Stimulated activated CD8-positive, alpha-beta memory T cell treated with anti-CD3 and anti-CD28 coated beads, Interleukin-2, amount 100 ng/mL, for 48 hours (primary cell): ENCODE results near the gene GPX4.
A peak's percentile ranks its signal among the peaks of the same experiment; 100 is the strongest.

Experiments
- DNase-seq, 2 donors: peaks; one replicate each; pipeline ENCODE4 v3.0.0-alpha.2; 2020; ENCODE audit warnings: low read depth in 2 of 2

The GPX4 gene

DNA sequence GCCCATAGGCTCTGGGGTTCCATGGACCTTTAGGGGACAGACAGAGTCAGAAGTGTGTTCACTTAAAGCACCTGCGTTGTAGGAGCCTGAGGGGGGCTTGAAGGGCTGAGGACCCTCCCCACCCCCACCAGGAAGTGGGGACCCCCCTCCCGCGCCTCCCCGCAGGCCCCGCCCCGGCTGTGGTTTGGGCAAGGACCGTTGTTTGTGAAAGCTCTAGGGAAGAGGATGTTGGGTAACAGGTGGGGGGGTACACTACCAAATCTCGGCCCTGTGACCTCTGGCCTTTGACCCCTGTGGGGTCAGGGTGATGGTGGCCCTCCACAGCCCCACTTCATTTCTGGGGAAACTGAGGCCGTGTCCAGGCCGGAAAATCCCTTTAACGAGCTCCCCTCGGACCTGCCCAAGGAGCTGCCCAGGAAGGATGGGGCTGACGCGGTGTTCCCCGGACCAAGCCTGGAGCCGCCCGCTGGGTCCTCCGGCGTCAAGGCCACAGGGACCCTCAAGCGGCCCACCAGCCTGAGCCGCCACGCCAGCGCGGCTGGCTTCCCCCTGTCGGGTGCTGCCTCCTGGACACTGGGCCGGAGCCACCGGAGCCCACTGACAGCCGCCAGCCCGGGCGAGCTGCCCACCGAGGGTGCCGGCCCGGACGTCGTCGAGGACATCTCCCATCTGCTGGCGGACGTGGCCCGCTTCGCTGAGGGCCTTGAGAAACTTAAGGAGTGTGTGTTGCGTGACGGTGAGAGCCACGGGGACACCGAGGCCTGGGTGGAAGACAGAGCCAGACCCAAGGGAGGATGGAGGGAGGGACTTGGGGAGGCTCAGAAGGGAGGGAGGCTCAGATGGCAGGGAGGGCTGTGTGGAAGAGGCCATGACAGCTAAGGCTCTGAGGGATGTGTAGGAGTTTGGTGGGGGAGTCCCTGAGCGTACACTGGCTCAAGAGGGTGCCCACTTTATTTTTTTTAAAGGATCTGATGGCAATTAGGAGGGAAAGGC lies 35.5 kb upstream of the GPX4 start:
- no peak for DNase-seq

DNA sequence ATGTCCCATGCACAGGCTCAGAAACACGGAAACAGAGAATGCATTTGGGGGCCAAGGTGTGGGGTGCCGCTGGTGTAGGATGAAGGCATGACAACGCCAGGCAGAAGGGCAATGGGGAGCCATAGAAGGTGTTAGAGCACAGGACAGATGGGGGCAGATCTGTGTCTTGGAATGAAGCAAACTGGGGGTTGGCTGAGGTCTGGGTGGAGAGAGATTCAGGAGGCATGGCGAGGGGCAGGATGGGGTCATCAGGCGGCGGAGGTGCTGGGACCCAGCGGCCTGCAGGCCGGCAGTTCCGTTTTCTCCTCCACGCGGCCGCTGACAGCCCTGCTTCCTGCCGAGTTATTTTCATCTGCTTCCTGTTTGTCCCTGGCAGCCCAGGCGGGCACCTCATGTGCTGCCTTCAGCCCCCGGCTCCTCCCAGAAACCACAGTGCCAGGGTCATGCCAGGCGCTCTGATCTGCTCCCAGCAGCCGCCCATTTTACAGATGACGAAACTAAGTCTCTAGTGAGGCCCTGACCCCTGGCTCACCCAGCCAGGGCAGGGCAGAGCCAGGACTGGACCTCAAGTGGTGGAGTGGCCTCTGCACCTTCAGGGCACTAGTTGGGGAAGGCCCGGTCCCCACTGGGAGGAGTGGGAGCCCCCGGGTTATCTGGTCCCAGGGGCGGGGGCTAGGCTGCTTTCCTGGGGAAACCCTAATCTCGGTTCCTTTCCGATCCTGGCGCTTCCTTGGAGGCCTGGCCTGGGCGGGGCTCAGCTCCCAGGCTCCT lies 34.6 kb upstream of the GPX4 start:
- DNase-seq: no peak

DNA sequence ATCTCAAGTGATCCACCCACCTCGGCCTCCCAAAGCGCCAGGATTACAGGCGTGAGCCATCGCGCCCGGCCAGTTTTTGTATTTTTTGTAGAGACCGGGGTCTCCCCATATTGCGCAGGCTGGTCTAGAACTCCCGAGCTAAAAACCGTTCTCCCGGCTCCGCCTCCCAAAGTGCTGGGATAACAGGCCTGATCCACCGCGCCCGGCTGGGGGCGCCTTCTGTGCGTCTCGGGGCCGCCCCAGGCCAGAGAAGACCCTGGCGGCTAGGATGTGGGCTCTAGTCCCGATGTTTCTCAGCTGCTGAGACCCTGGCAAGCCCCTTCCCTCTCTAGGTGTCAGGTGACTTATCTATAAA lies 33.2 kb upstream of the GPX4 start:
- DNase-seq: no peak

GRCh38 chr19:1070931-1071791 lies 32.6 kb upstream of the GPX4 start:
- DNase-seq: no peak

DNA sequence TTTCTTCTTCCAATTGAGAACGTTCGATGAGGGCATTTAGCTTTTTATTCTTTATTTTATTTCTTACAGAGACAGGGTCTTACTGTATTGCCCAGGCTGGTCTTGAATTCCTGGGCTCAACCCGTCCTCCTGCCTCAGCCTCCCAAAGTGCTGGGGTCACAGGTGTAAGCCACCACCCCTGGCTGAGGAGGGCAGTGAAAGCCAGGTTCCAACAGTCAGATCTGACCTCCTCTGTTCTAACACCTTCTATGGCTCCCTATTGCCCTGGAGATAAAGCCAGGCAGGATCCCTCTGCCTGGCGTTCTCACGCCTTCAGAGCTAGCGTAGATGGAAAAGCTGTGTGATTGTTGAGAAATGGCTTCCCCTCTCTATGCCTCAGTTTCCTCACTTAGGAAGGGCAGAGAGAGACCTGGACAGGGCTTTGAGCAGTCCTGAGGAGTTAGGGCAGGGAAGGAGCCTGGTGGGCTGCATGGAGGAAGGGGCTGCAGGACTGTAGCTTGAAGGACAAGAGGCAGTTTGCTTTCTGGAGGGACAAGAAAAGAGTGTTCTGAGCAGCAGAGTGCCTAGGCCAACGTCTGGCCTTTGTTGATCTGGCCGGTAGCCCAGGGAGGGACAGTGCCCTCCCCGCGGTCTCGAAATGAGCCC lies 31.3 kb upstream of the GPX4 start:
- DNase-seq: no peak

GRCh38 chr19:1073063-1073955 lies 30.5 kb upstream of the GPX4 start:
- no peak for DNase-seq

DNA sequence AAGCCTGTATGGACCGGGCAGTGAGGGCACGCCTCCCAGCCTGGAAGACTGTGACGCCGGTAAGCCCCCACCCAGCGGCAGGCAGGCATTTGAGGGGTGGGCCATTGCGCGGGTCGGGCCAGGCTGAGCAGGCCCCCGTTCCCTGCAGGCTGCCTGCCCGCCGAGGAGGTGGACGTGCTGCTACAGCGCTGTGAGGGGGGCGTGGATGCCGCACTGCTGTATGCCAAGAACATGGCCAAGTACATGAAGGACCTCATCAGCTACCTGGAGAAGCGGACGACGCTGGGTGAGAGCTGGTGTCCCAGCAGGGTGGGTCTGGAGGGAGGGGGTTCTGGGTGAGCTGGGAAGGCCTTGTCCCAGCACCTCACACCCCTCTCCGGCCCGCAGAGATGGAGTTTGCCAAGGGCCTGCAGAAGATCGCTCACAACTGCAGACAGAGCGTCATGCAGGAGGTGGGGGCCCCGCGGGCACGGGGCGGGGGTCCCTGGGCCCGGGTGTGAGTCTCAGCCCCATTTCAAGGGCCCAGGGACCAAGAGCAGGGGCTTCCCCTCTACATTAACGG lies 29.8 kb upstream of the GPX4 start:
- DNase-seq: no peak

DNA sequence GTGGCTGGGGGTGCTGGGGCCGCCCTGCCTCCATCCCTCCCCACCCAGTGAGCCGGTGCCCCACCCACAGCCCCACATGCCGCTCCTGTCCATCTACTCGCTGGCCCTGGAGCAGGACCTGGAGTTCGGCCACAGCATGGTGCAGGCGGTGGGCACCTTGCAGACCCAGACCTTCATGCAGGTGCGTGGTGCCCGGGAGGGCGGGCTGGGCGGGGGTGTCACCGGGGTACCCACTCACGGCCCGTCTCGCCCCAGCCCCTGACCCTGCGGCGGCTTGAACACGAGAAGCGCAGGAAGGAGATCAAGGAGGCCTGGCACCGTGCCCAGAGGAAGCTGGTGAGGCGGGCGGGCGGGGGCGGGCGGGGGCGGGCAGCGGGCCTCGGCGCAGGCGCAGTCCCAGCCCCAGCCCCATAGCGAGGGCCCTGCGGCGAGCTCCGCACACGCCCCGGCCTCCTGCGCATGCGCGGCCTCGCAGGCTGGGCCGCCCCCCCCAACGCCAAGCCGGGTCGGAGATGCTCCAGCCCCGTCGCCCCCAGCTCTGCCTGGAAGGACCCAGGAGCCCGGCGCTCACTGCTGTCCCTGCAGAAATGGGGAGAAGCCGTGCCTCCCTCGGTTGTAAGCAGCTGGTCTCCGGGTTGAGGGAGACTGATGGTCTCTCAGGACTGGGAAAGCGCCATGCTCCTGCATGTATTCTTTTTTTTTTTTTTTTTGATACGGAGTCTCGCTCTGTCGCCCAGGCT lies 29.1 kb upstream of the GPX4 start:
- peak; percentile 70 to 82 for DNase-seq

DNA sequence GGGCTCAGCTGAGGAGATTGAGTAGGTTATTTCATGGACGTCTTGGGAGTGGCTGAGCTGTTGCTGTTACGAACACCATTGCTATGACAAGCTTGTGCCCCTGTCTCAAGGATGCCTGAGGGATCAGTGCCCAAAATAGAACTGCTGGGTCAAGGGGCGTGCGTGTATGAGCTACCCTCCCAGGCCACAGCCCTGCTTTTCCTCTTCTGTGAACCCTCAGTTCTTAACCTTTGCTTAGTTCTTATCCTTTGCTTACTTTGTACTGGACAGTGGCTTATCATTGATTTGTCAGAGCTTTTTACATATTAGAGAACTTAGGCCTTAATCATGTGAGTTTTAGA lies 27.8 kb upstream of the GPX4 start:
- DNase-seq: no peak

GRCh38 chr19:1076951-1077350 lies 26.8 kb upstream of the GPX4 start:
- peak; percentile 77 to 83 for DNase-seq

- DNase-seq: peak in 1 of 2 donors; percentile 70
These were observed 24.2 kb upstream of the GPX4 start for GRCh38 chr19:1079566-1080111.

DNA sequence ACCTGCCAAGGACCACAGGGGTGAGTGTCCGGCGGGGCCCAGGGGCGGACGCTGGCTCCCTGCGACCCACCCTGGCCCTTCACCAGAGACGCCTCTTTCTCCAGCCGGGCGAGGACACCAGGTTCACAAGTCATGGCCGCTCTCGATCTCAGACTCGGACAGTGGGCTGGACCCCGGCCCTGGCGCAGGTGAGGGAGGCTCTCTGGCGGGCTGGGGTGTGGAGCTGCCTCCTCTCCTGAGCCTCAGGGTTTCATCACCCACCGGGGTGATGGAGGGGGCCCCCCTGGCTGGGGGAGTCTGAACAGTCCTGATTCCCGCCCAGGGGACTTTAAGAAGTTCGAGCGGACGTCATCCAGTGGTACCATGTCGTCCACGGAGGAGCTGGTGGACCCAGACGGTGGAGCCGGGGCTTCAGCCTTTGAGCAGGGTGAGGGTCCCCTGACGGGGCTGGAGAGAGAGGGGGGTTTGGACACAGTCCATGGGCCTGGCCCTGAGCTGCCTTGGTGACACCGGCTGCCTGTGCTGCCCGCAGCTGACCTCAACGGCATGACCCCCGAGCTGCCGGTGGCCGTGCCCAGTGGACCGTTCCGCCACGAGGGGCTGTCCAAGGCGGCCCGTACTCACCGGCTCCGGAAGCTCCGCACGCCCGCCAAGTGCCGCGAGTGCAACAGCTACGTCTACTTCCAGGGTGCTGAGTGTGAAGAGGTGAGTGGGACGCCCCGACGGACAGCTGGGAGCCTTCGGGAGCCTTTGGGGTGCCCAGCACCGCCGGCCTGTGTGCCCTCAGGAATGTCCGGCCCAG lies 23.2 kb upstream of the GPX4 start:
- no peak for DNase-seq

- DNase-seq: no peak
These were observed 22.3 kb upstream of the GPX4 start for GRCh38 chr19:1081301-1082164.

- peak; percentile 73 to 86 for DNase-seq
These were observed 21.4 kb upstream of the GPX4 start for GRCh38 chr19:1082165-1082927.

DNA sequence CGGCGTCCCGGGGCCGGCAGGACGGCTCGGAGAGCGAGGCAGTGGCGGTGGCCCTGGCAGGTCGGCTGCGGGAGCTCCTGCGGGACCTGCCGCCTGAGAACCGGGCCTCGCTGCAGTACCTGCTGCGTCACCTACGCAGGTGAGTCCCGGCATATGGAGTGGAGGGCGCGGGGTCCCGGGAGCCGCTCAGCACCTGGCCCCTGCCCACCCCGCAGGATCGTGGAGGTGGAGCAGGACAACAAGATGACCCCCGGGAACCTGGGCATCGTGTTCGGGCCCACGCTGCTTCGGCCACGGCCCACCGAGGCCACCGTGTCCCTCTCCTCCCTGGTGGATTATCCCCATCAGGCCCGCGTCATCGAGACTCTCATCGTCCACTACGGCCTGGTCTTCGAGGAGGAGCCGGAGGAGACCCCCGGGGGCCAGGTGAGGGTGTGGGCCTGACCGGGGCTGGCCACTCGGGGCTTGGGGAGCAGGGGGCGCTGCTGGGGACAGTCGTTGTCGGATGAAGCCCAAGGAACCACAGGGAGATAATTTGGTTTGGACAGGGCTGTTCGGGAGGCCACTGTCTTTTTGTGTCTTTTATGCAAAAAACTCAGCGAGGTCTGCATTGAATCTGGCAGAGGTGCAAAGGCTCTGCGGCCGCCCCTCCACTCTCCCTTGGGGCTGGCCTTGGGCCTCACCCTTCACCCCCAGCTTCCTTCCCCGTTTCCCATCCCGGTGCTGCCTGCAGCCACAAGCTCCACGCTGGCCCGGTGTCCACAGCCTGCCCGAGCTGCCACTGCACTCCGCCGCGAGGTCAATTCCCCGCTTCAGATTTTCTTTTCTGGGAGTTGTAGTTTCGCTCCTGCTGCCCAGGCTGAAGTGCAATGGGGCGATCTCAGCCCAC lies 20.6 kb upstream of the GPX4 start:
- DNase-seq: no peak
